Embryonic facial prominence (tissue), 1 donor: ENCODE data around the gene CYB5B.

ENCODE experiments used
- DNase-seq: peaks from one replicate; pipeline ENCODE4 v3.0.0-alpha.2; 2016; ENCODE audit errors: extremely low spot score

CYB5B gene

GRCh38 chr16:69444873-69445517, 20.6 kb downstream of the CYB5B start:
- no peak for DNase-seq

DNA sequence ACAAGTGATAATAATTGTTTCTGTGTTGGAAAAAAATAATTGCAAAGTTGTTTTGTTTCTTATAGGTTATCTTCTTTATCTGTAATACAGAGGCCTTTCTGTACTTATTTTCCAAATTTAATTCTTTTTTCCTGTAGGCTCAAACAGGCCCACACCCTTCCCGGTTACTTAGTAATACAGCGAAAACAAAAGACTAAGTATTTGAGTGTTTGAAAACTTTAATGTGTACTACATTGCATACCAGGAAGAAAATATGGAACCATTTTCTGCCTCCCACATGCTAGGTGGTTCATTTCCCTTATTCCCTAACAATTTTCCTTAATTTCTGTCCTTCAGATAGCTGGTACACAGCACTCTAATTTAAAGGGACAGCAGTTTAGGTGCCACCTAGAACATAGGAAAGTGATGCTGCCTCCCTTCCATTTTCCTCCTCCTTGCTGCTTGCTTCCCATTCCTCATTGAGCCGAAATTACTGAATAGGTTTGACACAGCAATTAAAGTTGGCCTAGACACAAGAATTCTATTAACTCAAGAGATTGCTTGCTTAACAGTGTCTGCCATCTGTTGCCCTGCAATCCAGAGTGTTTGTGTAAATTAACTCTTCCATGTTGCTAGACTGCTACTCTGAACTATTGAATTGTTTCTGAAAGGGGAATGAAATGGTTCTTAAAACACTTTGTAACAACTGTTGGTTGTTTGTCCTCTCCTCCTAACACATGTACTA, 24.2 kb downstream of the CYB5B start:
- DNase-seq: no peak

- no peak for DNase-seq
Observed at GRCh38 chr16:69451166-69451565, 26.7 kb downstream of the CYB5B start.

DNA sequence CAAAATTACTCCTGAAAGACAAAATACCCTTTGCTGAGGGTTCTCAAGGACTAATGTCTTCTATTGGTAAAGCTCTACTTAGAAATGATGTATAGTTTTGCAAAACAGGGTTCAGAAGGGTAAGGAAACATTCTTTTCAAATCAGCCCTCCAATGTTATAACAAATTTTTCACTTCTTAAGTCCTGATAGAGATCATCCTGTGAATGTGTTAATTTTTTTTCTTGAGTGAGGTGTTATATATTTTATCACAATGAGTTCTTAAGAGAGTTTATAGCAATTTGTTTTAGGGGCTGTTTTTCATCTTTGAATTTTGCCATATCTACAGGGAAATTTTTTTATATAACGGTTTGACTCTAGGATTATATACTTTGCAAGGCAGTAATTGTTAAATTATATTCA, 29.5 kb downstream of the CYB5B start:
- DNase-seq: no peak

DNA sequence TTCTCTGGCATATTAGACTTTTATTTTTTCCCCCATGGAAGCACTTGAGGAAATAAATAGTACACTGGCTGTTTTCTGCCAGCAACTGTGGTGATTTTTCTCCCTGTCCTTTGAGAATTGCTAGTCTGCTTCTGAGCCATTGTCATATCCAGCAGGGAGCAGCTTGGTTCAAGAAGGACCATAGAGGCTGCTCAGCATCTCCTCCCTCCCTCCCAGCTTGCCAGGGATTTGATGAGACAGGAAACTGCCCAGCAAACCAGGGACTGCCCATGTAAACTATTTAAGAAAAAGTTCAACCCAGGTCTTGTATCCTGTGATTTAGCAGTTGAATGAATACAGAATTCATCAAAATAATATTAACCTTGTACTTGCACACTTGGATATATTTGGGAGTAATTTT, 39.5 kb downstream of the CYB5B start:
- no peak for DNase-seq

DNA sequence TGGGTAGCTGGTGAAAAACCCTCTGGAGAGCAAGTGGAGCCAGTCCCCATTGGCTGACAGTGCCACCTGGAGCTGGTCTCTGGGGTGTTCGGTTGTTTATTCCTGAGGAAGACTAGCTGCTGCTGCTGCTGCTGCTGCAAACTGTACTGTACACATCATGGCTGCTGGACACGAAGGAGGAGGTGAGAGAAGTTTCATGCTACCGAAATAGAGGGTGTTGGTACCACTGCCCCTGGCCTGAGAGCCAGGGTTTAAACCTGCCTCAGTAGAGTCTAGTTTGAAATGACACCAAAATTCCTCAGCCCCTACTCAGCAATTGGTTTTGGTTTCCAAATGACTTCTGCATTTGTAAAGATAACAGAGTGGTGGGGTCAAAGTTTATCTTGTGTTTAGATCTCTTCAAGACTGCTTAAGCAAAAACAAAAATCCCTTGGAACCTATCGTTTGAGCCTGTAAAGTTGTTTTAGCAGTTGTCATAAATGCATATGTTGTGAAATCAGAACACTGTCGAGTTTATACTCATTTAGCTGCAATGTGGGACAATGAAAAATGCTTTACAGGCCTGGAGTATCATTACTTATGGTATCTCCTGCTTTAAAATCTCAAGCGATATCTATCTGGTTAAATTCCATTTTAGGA, 40.8 kb downstream of the CYB5B start:
- no peak for DNase-seq

DNA sequence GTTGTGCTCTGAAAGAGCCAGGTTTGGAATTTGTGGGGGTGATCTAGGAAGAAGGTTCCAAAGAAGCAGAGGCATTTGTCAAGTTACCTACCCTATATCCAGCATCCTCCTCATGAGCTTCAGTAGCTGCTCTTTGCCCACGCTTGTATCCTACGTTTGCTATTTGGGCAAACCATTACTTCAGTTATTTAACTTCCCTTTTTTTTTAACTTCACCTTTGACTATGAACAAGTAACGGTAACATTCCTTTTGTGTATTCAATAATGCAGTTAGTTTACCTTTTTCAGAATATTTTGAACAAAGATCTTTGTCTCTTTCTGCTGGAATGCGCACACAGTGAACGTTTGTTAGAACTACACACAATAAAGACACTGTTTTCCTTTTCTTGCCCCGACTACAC, 41.5 kb downstream of the CYB5B start:
- DNase-seq: no peak

DNA sequence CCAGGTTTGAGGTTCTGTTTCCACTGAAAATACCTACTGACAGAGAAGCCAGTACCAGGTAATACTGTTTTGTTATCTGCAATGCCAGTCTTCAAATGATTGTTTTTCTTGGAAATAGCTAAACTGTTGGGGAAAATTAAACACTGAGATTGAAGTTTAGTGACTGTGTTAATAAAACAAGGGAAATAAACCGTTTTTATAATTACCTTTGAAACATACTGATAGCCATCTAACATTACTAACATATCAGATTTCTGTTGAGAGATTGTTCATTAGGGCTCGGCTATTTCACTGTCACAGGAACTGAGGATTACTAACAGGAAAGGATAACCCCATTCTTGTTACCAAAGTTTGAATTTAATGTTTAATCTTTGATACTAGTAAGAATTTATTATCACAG, 42.1 kb downstream of the CYB5B start:
- no peak for DNase-seq

GRCh38 chr16:69467080-69467479, 42.7 kb downstream of the CYB5B start:
- no peak for DNase-seq

- DNase-seq: no peak
Observed at GRCh38 chr16:69467531-69468204, 43.2 kb downstream of the CYB5B start.

DNA sequence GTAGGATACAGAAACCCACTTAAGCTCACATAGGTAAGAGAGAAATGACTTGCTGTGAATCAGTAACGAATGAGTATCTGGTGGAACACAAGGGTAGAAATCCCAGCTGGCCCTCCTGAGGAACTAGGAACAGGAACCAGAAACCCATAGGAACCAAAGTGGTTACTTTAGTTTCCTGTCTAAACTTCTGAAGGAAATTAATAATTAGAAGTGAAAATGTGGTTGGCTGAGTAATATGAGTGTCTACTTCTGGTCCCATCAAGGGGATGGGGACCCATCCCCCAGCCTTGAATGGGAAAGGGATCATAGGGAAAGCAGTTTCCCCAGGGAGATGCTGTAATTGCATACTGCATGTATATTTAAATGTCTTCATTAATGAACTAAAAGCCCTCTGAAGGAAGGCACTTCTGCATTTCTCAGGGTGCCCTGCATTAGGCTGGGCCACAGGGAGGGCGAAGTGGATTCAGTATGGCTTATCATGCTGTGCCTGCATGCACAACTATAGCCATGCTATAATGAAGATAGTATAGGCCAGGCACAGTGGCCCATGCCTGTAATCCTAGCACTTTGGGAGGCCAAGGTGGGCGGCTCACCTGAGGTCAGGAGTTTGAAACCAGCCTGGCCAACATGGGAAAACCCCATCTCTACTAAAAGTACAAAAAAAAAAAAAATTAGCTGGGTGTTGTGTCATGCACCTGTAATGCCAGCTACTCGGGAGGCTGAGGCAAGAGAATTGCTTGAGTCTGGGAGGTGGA, 45.6 kb downstream of the CYB5B start:
- no peak for DNase-seq

DNA sequence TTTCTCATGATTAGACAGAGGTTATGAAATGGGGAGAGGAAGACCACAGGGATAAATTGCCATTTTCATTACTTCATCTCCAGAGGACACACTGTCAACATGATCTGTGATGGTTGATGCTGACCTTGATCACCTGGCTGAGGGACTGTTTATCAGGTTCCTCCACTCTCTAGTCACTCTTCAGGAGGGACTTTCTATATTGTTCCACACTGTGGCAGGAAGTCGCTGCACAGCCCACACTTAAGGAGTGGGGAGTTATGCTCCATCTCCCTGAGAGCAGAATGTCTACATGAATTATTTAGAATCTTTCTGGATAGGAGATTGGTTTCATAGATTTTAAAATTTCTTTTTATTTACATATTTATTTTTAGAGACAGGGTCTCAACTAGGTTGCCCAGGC, 46.7 kb downstream of the CYB5B start:
- DNase-seq: no peak

DNA sequence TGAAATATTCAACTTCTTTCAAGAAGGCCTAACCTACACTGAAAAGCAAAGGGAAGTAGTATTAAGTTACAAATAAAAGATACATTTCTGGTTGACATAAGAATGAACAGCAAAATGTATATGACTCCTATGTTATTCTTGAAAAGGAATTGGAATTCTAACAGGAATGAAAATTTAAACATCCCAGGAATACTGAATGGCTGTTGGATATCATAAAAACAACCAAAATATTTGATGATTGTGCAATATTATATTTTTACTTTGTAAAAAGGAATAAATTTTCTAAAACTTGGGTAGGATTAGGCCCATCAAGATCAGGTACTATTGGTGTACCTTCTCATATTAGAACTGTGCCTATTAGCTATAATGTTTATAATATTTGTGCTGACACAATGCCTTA, 50.0 kb downstream of the CYB5B start:
- no peak for DNase-seq

- no peak for DNase-seq
Observed at GRCh38 chr16:69476920-69477443, 52.6 kb downstream of the CYB5B start.

- no peak for DNase-seq
Observed at GRCh38 chr16:69477546-69477945, 53.1 kb downstream of the CYB5B start.

GRCh38 chr16:69478685-69479084, 54.3 kb downstream of the CYB5B start:
- DNase-seq: no peak

DNA sequence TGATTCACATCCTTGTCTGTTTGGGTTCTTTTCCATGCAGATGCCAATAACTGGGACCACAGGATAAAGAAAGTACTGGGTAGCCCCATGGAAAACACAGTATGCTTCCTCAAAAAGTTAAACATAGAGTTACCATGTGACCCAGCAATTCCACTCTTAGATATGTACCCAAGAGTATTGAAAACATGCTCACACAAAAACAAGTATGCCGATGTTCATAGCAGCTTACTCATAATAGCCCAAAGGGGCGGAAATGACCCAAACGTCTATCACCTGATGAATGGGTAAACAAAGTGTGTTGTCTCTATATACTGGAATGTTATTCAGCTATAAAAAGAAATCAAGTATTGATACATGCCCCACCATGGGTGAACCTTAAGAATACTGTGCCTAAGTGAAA, 55.4 kb downstream of the CYB5B start:
- no peak for DNase-seq

DNA sequence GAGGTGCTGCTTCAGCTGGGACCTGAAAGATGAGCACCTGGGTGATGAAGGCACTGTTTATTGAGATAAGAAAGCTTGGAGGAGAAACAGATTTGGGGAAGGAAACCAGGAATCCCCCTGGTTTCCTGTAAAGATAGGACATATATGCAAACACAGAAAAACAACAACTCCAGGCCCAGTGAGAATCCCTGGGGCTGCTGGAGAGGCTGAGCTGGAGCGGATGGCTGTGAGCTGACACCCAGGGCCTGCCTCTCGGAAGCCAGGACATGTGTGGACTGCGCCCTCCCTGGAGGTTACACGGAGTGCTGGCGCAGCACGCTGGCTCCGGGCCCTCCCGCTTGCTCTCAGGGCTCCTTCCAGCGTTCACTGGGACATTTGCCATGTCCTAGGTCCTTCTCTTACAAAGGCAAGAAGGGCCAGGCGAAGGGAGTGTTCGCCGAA, 57.5 kb downstream of the CYB5B start:
- DNase-seq: no peak

GRCh38 chr16:69482410-69482991, 58.1 kb downstream of the CYB5B start:
- no peak for DNase-seq

GRCh38 chr16:69483611-69484010, 59.2 kb downstream of the CYB5B start:
- DNase-seq: no peak

GRCh38 chr16:69485361-69485760, 60.9 kb downstream of the CYB5B start:
- DNase-seq: no peak
